Upper lobe of left lung (tissue), 6 donors: ENCODE results near the gene TSLP. TPM values are rescaled to one million over a fixed set of nuclear protein-coding genes. Genes with fewer than 3 reads are reported as not detected.

Source experiments
- ATAC-seq, 2 donors: fragments of 200-7000 bp; cut with Tn5 transposase; one replicate each; pipeline ENCODE4 v1.9.1; 2022; ENCODE audit warnings: mild to moderate bottlenecking in 2 of 2, moderate library complexity in 2 of 2; ENCODE audit not compliant: low FRiP score in 2 of 2
- DNase-seq, 2 donors: peaks; one replicate each; pipeline ENCODE4 v3.0.0-alpha.2; 2019 to 2020
- H3K27ac ChIP-seq, 4 donors: fragments of 200-600 bp; sonication (generic); one replicate each; pipeline ENCODE4 v1.5.1; 2016 to 2019
- H3K27me3 ChIP-seq, 4 donors: fragments of 200-600 bp; sonication (generic); one replicate each; pipeline ENCODE4 v1.5.1; 2017 to 2019
- H3K36me3 ChIP-seq, 4 donors: fragments of 200-600 bp; sonication (generic); one replicate each; pipeline ENCODE4 v1.5.1; 2016 to 2019
- H3K4me1 ChIP-seq, 4 donors: fragments of 200-600 bp; sonication (generic); one replicate each; pipeline ENCODE4 v1.5.1; 2018 to 2019
- H3K4me3 ChIP-seq, 4 donors: fragments of 200-600 bp; sonication (generic); one replicate each; pipeline ENCODE4 v1.5.1; 2017 to 2019; ENCODE audit warnings: mild to moderate bottlenecking in 2 of 4, moderate library complexity in 1 of 4
- H3K9me3 ChIP-seq, 4 donors: fragments of 200-600 bp; sonication (generic); one replicate each; pipeline ENCODE4 v1.5.1; 2018 to 2019
- CTCF ChIP-seq, 6 experiments: fragments of 450-650 bp in 4 of 6; fragments of 200-600 bp in 2 of 6; sonication (generic) in 2 of 6; IDR thresholded peaks; one replicate each; pipeline ENCODE4 v1.5.1; 2016 to 2019; ENCODE audit warnings: antibody characterized with exemption in 6 of 6
- EP300 ChIP-seq, 4 donors: sonication (generic); formaldehyde crosslinking; IDR thresholded peaks; one replicate each; pipeline ENCODE4 v1.5.1; 2017; ENCODE audit warnings: antibody characterized with exemption in 4 of 4, control low read depth in 2 of 4
- POLR2A ChIP-seq, 4 donors: fragments of 450-650 bp; IDR thresholded peaks; one replicate each; pipeline ENCODE4 v1.5.1; 2016 to 2017; ENCODE audit warnings: antibody characterized with exemption in 4 of 4, mild to moderate bottlenecking in 2 of 4
- POLR2AphosphoS5 ChIP-seq, 2 donors: sonication (generic); formaldehyde crosslinking; IDR thresholded peaks; one replicate each; pipeline ENCODE4 v1.5.1; 2017; ENCODE audit warnings: antibody characterized with exemption in 2 of 2
- WGBS, 2 donors: methylation state at CpG; one replicate each; pipeline ENCODE4 v1.1.5; 2017 to 2018; 5-methylcytosine and 5-hydroxymethylcytosine counted together
- total RNA-seq, 6 donors: library from RNA; depleted of rRNA in 4 of 6; stranded (reverse); fragments of >200 nt in 4 of 6; gene quantifications; one replicate each; pipeline versions ENCODE4 v1.1.0 to v1.2.1, GENCODE V29; 2016 to 2021
- donor health status: DM: no; HTN: no; CAD: no; lungs with moderate emphysema.
- donor health status: DM: no; HTN: yes; CAD: no; lungs with severe emphysema.

TSLP gene
- total RNA-seq, 6 donors from 2014 or later, result 0.20 to 1.2 (median 0.38) TPM; not detected in 2

GRCh38 chr5:111107371-111107770 lies 35.9 kb downstream of the TSLP start:
- peaks cover 29 to 98% (median 43%) of the 10 kb centered on the region in 4 donors for H3K36me3 ChIP-seq
- no peaks in the 10 kb centered on the region for H3K4me1 ChIP-seq
- H3K9me3 ChIP-seq, result no peaks in the 10 kb centered on the region
- no peak for TF ChIP-seq CTCF (IDR thresholded peaks at IDR 0.05)
- TF ChIP-seq POLR2AphosphoS5 (IDR thresholded peaks at IDR 0.05), result no peak
- TF ChIP-seq POLR2A (IDR thresholded peaks at IDR 0.05), result no peak
- no peak for TF ChIP-seq EP300 (IDR thresholded peaks at IDR 0.05)
- DNase-seq, result no peak
- no peaks in the 10 kb centered on the region for H3K27me3 ChIP-seq
- 86 to 90% methylated on average over 2 of the region's 2 CpGs for WGBS, 2 donors
- no peak overlapping the region for H3K4me3 ChIP-seq
- no peak overlapping the region for H3K27ac ChIP-seq
- no peak for ATAC-seq

GRCh38 chr5:111111956-111112355 lies 40.4 kb downstream of the TSLP start:
- ATAC-seq (no peak), DNase-seq (no peak)
- Histone ChIP-seq H3K9me3 (no peaks in the 10 kb centered on the region), H3K36me3 (peaks cover 6 to 72% (median 18%) of the 10 kb centered on the region in 4 donors), H3K4me1 (peaks cover 0 to 5% (median 3%) of the 10 kb centered on the region in 4 donors), H3K4me3 (no peak overlapping the region), H3K27me3 (no peaks in the 10 kb centered on the region), H3K27ac (no peak overlapping the region)
- 91 to 92% methylated on average over 3 of the region's 3 CpGs for WGBS, 2 donors
- TF ChIP-seq POLR2AphosphoS5 (IDR thresholded peaks at IDR 0.05) (no peak), CTCF (IDR thresholded peaks at IDR 0.05) (no peak), POLR2A (IDR thresholded peaks at IDR 0.05) (no peak), EP300 (IDR thresholded peaks at IDR 0.05) (no peak)

DNA sequence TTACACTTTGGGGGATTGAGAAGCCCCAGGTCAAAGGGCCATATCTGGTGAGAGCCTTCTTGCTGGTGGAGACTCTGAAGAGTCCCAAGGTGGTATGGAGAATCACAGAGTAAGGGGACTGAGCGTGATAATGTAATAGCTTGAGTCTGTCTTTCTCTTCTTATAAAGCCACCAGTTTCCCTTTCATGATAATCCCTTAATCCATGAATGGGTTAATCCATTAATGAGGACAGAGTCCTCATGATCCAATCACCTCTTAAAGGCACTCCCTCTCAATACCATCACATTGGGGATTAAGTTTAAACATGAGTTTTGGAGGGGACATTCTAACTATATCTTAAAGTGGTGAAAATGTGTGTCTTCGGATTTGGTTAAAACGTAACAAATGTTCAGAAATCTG lies 42.2 kb downstream of the TSLP start:
- WGBS, 2 donors, result 91 to 96% methylated on average over 3 of the region's 3 CpGs

GRCh38 chr5:111115229-111115628 lies 43.7 kb downstream of the TSLP start:
- H3K36me3 ChIP-seq, result peaks cover 0 to 66% (median 8%) of the 10 kb centered on the region in 4 donors
- H3K9me3 ChIP-seq, result no peaks in the 10 kb centered on the region
- DNase-seq (no peak), ATAC-seq (no peak)
- H3K4me1 ChIP-seq, result peaks cover 0 to 5% (median 4%) of the 10 kb centered on the region in 4 donors
- no peaks in the 10 kb centered on the region for H3K27me3 ChIP-seq
- TF ChIP-seq EP300 (IDR thresholded peaks at IDR 0.05) (no peak), POLR2A (IDR thresholded peaks at IDR 0.05) (no peak), POLR2AphosphoS5 (IDR thresholded peaks at IDR 0.05) (no peak), CTCF (IDR thresholded peaks at IDR 0.05) (no peak)
- H3K4me3 ChIP-seq, result no peak overlapping the region
- H3K27ac ChIP-seq, result no peak overlapping the region
- WGBS, 2 donors, result 91 to 93% methylated on average over 1 of the region's 1 CpG

More for the DNA sequence above, 42.2 kb downstream of the TSLP start:
- TF ChIP-seq POLR2A (IDR thresholded peaks at IDR 0.05) (no peak), EP300 (IDR thresholded peaks at IDR 0.05) (no peak), POLR2AphosphoS5 (IDR thresholded peaks at IDR 0.05) (no peak), CTCF (IDR thresholded peaks at IDR 0.05) (no peak)
- Histone ChIP-seq H3K9me3 (no peaks in the 10 kb centered on the region), H3K27me3 (no peaks in the 10 kb centered on the region), H3K4me3 (no peak overlapping the region), H3K4me1 (peaks cover 0 to 5% (median 4%) of the 10 kb centered on the region in 4 donors), H3K27ac (no peak overlapping the region), H3K36me3 (peaks cover 3 to 66% (median 10%) of the 10 kb centered on the region in 4 donors)
- DNase-seq (no peak), ATAC-seq (no peak)

GRCh38 chr5:111116550-111116949 lies 45.0 kb downstream of the TSLP start:
- no peak overlapping the region for H3K4me3 ChIP-seq
- ATAC-seq (peak in 1 of 2 donors; percentile 77), DNase-seq (no peak)
- TF ChIP-seq EP300 (IDR thresholded peaks at IDR 0.05) (no peak), POLR2A (IDR thresholded peaks at IDR 0.05) (no peak), POLR2AphosphoS5 (IDR thresholded peaks at IDR 0.05) (no peak), CTCF (IDR thresholded peaks at IDR 0.05) (no peak)
- H3K36me3 ChIP-seq, result peaks cover 7 to 66% (median 9%) of the 10 kb centered on the region in 4 donors
- H3K4me1 ChIP-seq, result peaks cover 0 to 5% (median 4%) of the 10 kb centered on the region in 4 donors
- WGBS, 2 donors, result 50 to 80% methylated on average over 1 of the region's 1 CpG
- H3K27ac ChIP-seq, result no peak overlapping the region
- no peaks in the 10 kb centered on the region for H3K9me3 ChIP-seq
- no peaks in the 10 kb centered on the region for H3K27me3 ChIP-seq
